KBM-7 (cell line): ENCODE data around the gene ANAPC10.

Experiments used
- DNase-seq: peaks from one replicate; pipeline ENCODE4 v3.0.0-alpha.2; 2015
- in situ Hi-C: fragments of 300-500 bp; cut with MboI; formaldehyde crosslinking; loops from 2 replicates; pipeline ENCODE4 v1.14.3; 2020; ENCODE audit warnings: low sequenced_read_pairs, low pct_unique_long_range_greater_than_20kb, mixed read lengths

ANAPC10 gene

GRCh38 chr4:145076469-145076855 lies 21.5 kb downstream of the ANAPC10 start:
- in situ Hi-C loops: no loop called here
- no peak for DNase-seq

- in situ Hi-C loops: no loop called here
- no peak for DNase-seq
These were observed 22.1 kb downstream of the ANAPC10 start for GRCh38 chr4:145075742-145076468.

- no peak for DNase-seq
- in situ Hi-C loops: loop anchor here (25.0 kb wide), 1 partner anchor 909 kb away; no protein-coding TSS in a partner anchor
These were observed 26.4 kb downstream of the ANAPC10 start for GRCh38 chr4:145071560-145071959.

GRCh38 chr4:145069361-145069760 lies 28.6 kb downstream of the ANAPC10 start:
- no peak for DNase-seq
- in situ Hi-C loops: loop anchor here (25.0 kb wide), 1 partner anchor 907 kb away; no protein-coding TSS in a partner anchor

- in situ Hi-C loops: loop anchor here (25.0 kb wide), 1 partner anchor 904 kb away; no protein-coding TSS in a partner anchor
- DNase-seq: peak; percentile 11
These were observed 31.9 kb downstream of the ANAPC10 start for GRCh38 chr4:145066063-145066501.

GRCh38 chr4:145061318-145061920 lies 36.6 kb downstream of the ANAPC10 start:
- in situ Hi-C loops: loop anchor here (25.0 kb wide), 1 partner anchor 899 kb away; no protein-coding TSS in a partner anchor
- DNase-seq: peak; percentile 58

- no peak for DNase-seq
- in situ Hi-C loops: loop anchor here (25.0 kb wide), 1 partner anchor 896 kb away; no protein-coding TSS in a partner anchor
These were observed 39.7 kb downstream of the ANAPC10 start for GRCh38 chr4:145058256-145058655.

- no peak for DNase-seq
- in situ Hi-C loops: loop anchor here (25.0 kb wide), 1 partner anchor 894 kb away; no protein-coding TSS in a partner anchor
These were observed 41.5 kb downstream of the ANAPC10 start for GRCh38 chr4:145056325-145057130.

GRCh38 chr4:145055533-145056257 lies 42.3 kb downstream of the ANAPC10 start:
- no peak for DNase-seq
- in situ Hi-C loops: loop anchor here (25.0 kb wide), 1 partner anchor 893 kb away; no protein-coding TSS in a partner anchor

- no peak for DNase-seq
These were observed 48.8 kb downstream of the ANAPC10 start for GRCh38 chr4:145049241-145049640.

GRCh38 chr4:145048817-145049216 lies 49.2 kb downstream of the ANAPC10 start:
- in situ Hi-C loops: no loop called here
- no peak for DNase-seq

More at GRCh38 chr4:145049241-145049640, 48.8 kb downstream of the ANAPC10 start:
- in situ Hi-C loops: no loop called here

- no peak for DNase-seq
These were observed 50.8 kb downstream of the ANAPC10 start for GRCh38 chr4:145047151-145047550.

GRCh38 chr4:145045180-145045579 lies 52.8 kb downstream of the ANAPC10 start:
- DNase-seq: no peak
- in situ Hi-C loops: no loop called here

More at GRCh38 chr4:145047151-145047550, 50.8 kb downstream of the ANAPC10 start:
- in situ Hi-C loops: no loop called here

- in situ Hi-C loops: no loop called here
- DNase-seq: no peak
These were observed 53.7 kb downstream of the ANAPC10 start for GRCh38 chr4:145044341-145044740.

GRCh38 chr4:145043306-145043705 lies 54.7 kb downstream of the ANAPC10 start:
- in situ Hi-C loops: no loop called here
- no peak for DNase-seq

- in situ Hi-C loops: no loop called here
- no peak for DNase-seq
These were observed 55.3 kb downstream of the ANAPC10 start for GRCh38 chr4:145042601-145043285.

GRCh38 chr4:145041378-145041777 lies 56.6 kb downstream of the ANAPC10 start:
- peak; percentile 30 for DNase-seq
- in situ Hi-C loops: no loop called here

GRCh38 chr4:145035494-145036136 lies 62.4 kb downstream of the ANAPC10 start:
- no peak for DNase-seq
- in situ Hi-C loops: no loop called here
